GM19239 (cell line): ENCODE results near the gene IL18RAP.
A peak's percentile ranks its signal among the peaks of the same experiment; 100 is the strongest.

Experiments
- DNase-seq: peaks from one replicate; pipeline ENCODE4 v3.0.0; 2011; ENCODE audit warnings: low spot score; ENCODE audit not compliant: insufficient read length
- FAIRE-seq: peaks from 2 replicates; lab custom pipeline; 2011; peaks lifted over from hg19 to GRCh38; lab: Jason Lieb, UNC

Gene IL18RAP

DNA sequence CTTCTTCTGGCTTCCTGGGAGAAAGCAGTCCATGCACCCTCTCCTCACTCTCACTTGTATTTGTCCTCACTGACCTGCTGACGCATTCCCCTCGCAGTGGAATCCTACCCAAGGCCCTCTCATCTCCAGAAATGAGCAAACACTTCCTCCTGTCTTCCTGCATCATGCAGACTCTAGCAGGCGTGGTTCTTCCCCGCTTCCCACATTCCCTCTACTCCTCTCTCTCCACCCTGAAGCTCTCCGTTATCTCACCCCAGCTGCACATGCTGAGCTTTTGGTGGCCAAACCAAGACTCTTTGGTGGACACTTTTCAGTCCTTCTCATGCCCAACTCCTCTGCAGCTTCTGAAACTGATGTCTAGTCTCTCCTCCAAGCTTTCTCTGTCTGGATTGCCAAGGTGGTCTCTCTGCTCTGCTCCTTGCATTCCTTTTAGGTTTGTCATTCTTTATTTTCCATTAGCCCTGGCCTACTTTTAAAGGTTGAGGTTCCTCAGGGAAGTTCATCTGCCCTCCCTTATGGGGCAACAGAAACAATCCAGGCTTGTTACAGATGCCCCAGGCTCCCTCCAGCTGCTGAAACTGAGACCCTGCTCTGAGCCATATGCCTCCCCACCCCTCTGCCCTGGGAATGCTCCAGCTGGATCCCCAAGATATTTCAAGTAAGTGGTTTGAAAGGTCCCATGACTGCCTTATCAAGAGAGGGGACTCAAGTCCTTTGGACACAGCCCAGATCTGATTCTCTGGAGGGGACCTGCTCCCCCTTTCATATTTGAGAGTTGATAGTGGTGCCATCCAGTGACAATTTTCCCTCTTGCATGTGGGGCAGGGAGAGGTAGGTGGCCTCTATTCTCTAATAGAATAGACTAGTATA lies 835 bp upstream of the IL18RAP start:
- no peak for DNase-seq
- no peak for FAIRE-seq

DNA sequence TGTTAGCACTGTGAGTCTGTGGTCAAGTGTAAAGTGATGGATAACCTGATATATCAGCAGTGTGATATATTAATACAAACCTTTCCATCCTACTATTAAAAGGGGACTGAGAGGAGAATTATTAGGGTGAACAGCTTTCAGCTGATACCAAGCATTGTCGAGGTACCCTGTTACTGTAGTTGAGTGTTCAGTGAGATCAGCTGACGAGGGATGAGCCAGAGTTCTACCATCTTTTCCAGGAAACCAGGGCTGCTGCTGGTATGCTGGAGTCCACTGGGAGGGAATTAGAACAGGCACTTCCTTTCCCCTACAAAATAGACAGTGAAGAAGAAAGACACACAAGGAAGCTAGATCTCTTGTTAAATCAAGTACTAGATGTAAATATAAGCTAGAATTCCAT lies 408 bp downstream of the IL18RAP start:
- DNase-seq = no peak
- FAIRE-seq = no peak

DNA sequence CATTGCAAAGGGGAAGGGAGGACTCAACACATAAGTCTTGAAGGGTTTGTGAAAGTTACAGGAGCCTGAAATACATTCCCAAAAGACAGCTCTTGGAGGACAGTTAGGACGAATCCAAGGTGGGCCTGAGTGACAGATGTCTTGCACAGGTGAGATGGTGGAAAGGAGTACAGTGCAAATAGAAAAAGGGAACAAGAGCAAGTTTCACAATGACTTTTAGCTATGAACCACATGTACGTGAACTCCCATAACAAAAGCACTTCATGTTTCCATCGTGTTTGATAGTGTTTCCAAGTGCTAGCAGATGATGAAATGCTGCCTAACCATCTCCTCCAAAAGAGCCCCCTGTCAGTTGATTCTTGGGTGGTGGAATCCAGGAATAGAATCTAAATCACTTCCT lies 1.8 kb downstream of the IL18RAP start:
- no peak for DNase-seq
- peak; percentile 94 for FAIRE-seq

DNA sequence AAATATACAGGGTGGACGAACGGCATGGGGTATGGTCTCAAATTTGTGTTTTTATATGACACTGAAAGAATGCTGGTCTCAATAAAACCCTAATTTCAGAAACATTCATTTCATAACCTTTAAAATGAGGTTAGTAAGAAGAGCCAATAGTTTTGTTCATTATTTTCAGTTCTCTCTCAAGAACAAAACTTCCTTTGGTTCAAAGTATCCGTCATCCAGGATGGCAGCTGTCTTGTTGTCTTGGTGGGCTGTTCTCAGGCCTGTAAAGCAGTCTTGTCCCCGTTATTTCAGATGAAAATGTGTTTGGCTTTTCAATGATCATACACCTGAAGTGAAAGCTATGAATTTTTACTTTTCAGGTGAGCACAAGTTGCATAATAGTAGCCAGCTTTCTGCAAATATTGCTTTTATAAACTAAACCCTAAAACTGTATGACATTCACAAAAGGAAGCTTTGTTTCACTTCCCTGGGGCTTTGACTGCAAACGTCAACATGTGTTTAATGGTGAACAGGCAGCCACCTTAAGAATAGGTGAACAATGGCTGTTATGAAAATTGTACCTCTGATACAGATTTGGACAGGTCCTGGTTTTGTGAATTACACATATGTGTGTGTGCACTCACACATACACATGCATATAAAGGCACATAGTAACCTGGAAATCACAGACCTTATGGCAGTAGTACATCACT lies 2.6 kb downstream of the IL18RAP start:
- no peak for DNase-seq
- FAIRE-seq = peak; percentile 33

DNA sequence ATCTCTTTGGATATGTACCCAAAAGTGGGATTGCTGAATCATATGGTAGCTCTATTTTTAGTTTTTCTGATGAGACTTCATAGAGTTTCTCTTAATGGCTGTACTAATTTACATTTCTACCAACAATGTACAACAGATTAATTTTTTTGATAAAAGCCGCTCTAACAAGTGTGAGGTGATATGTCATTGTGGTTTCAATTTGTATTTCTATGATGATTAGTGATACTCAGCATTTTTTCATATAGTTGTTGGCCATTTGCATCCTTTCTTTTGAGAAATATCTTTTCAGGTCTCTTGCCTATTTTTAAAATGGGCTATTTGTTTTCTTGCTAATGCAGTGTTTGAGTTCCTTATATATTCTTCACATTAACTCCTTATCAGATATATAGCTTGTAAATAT lies 4.3 kb downstream of the IL18RAP start:
- no peak for DNase-seq

DNA sequence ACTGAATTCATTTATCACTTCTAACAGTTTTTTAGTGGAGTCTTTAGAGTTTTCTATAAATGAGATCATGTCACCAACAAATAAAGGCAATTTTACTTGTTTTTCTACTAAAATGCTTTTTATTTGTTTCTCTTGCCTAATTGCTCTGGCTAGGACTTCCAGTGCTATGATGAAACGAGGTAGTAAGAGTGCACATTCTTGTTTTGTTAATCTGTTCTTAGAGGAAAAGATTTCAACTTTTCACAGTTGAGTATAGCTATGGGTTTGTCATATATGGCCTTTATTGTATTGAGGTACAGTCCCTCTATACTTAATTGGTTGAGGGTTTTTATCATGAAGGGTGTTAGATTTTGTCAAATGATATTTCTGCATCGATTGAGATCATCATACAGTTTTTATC lies 5.6 kb downstream of the IL18RAP start:
- FAIRE-seq = no peak
- DNase-seq = no peak

More for the DNA sequence above, 4.3 kb downstream of the IL18RAP start:
- FAIRE-seq = no peak

DNA sequence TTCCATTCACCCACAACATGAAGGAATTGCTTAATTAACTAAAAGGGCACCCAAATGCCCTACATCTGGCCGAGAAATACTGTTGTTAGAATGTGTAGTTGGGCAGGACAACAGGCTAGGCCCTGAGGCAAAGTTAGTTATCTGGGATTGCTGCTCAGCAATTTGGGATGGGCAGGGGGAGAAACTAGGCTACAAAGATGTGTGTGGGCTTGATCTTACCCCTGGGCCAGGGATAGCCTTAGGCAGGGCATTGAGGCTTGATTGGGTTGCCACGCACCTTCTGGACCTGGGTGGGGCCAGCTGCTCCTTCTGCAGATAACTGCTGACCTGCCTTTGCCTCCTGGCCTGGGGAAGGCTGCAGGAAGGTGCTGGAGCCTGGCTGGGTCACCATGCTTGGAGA lies 9.4 kb downstream of the IL18RAP start:
- DNase-seq (no peak), FAIRE-seq (no peak)

DNA sequence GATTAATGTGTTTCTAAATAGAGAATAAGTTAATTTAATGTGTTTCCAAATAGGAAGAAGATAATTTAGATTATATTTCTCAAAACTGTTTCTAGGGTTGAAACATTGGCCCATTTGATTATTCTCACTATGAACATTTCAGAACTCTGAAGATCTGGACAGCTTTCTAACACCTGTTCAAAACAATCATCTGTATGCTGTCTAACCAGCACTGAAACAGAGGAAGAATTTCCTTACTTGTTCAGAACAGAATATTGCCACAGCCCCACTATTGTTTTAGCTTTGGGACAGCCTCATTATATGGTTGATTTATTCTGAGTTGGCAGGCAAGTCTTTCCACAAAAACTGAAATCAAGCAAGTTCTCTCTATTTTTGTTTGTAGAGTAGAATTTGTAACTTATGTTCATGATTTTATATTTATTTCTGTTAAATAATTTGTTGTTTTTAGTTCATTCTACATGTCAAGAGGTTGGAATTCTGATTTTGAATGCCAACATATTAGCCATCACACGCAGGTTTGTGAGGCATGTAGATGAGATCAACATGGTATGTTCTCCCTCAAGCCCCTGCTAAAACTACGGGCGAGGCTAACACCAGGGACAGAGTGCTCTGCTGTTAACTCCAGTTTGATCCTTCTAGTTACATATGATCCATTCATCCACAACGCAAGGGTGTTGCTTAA lies 11.2 kb downstream of the IL18RAP start:
- FAIRE-seq = no peak
- DNase-seq = no peak

DNA sequence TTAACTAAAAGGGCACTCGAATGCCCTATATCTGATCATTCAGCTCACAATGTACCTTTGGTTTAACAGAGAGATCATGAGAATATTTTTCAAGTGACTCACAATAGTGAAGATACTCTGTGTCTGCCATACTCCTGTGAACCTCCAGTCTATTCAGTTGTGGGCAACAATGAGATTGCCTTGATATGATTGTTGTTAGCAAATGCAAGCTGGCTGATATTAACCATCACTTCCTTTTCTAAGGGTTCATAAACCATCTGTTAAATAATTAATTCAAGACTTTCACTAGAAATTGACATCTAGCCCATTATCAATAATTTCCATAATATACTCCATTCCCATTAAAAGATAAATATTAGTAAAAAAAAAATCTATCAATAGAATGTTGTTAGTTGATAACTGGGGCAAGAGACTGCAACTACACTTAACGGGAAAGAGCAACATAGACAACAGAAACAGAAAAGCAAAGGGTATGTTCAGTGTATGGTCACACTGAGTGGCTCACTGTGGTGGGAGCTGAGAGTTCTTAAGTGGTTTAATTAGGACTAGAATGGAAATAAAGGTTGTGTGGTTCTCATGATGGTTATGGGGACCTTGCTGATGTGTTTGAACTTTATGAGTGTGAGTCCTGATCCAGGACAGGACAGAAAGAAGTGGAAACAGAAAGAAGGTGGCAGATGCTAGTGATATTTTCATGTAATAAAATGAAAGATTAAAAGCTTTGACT lies 11.9 kb downstream of the IL18RAP start:
- FAIRE-seq = peak; percentile 33
- DNase-seq = no peak

DNA sequence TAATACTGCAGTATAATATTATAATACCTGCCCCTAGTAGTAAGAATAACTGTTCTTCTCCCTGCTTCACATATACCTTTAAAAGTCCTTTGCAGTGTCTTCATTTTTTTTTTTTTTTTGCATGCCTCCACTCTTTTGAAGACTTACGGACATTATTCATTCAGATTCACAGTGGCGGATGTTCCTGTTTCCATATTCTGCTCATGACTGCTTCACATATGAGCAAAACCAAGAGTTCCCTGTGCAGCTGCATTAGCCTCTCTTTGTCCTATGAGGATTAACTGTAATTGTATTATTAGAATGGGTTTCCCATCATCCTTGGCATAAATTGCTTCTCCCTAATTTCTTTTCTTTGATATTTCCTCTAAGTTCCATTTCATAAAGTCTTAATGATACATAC lies 12.8 kb downstream of the IL18RAP start:
- no peak for FAIRE-seq
- no peak for DNase-seq

DNA sequence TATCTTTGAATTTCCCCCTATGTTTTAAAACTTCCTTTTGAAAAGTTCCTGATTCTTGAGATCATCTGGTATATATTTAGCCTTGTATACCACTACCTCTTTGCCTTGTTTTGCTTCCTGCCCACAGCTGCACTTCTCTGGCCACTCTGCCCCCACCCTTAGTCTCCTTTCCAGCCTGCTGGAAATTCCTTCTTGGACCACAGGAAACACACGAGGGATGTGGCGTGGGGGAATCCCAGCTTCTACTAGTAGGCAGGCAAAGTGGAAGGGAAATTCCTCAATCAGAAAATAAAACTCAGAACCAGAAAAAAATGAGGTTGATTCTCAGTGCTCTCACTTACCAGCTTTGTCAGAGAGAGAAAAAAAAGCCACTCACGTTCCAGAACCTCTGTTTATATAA lies 13.4 kb downstream of the IL18RAP start:
- FAIRE-seq (no peak), DNase-seq (no peak)

DNA sequence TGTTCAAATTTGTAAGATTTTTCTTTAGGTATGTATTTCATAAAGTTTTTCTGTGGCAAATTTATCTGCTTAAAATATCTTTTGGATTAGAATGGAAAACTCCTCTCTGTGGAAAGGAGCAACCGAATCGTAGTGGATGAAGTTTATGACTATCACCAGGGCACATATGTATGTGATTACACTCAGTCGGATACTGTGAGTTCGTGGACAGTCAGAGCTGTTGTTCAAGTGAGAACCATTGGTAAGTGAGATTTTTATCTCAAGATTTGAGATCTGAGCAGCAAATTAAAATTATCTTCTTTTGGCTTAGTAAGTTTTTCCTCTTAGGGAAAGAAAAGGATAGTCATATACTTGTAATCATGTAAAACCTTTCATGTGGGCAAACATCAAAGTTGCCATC lies 14.2 kb downstream of the IL18RAP start:
- FAIRE-seq = no peak
- DNase-seq = no peak

DNA sequence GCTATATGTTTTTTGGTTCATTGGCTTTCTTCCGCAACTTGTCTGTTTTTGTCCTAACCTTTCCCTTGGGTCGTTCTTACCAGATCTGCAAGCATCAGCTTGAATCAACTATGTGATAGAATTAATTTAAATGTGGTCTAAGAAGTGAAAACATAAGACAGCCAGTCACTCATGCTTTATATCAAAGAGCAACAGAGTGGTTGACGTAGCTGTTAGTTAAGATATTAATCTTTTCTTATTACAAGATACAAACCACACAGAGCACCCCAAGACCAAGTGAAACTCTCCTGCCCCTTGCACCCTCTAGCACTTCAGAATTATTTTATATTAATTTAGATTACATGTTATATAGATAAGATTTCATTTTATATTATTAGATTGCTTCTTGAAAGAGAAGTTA lies 15.2 kb downstream of the IL18RAP start:
- DNase-seq (no peak), FAIRE-seq (no peak)

DNA sequence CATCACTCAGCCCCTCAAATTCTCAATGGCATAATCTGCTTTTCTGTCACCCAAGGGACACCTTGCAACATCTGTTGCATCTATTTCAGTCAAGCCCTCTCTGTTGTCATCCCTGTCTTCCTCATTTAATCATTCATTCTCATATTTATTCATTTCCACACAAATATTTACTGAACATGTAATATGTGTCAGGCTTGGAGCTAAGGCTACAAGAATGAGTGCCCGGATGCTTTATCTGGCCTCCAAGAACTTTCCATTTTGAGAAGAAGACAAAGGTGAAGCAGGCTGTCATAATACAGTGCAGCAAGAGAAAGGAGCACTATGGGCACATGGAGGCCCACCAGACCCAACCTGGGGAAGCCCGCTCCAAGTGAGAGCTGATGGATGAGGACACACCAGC lies 15.6 kb downstream of the IL18RAP start:
- no peak for FAIRE-seq

DNA sequence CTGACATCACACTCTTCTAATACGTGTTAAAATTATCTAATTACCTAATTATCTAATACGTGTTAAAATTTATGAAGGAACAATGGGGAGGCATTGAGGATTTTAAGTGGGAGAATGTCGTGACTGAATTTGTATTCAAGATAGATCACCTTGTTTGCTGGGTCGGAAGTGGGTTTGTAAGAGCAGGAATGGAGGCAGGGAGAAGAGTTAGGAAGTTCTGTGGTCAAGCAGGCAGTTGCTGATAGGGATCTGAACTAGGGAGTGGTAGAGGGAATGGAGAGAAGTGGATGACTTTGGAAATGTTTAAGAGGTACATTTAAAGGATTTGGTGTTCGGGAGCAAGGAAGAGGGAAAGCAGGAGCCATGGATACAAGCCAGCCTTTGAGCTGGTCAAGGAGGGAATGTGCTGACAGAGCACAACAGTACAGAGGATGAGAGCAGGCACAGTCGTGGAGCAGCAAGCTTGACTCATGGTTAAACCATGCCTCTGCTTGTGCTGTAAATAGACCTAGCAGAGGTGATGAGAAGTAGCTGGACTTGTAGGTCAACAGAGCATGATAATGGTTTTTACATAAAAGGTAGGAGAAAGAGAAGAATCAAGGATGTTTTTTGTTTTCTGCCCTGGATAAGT lies 16.2 kb downstream of the IL18RAP start:
- no peak for DNase-seq
- no peak for FAIRE-seq

More for the DNA sequence above, 15.6 kb downstream of the IL18RAP start:
- no peak for DNase-seq

DNA sequence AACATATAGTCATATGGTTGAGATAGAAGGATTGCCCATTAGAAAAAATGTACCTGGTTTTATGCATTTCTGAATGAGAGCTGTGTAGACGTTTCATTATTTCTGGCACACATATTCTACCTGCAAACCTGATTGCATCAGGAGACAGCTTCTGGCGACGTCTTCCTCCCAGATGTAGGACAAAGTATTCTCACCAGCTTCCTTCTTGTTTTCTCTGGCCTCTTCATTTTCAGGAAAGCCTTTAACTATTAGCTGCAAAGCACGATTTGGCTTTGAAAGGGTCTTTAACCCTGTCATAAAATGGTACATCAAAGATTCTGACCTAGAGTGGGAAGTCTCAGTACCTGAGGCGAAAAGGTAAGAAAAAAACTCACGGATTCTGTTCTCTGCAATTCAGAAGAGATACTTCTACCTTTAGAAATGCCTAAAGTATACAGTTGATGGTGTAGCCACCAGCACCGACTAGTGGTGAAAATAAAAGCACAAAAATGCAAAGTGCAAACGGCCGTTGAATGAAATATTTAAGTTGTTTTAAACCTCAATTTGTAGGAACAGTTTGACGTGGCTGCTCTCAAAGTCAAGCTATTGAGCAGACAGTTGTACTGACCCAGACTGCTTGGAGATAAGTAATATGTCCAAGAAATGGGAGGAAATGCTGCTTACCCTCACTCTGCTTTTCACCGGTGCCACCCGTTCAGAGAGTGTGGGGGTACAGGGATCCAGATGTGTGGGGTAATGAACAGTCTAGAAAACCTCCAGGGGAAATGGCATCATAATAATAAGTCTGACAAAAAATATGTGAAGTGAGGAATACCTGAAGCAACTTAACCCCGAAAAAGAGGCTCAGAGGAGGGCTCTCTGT lies 20.2 kb downstream of the IL18RAP start:
- DNase-seq (no peak), FAIRE-seq (no peak)

DNA sequence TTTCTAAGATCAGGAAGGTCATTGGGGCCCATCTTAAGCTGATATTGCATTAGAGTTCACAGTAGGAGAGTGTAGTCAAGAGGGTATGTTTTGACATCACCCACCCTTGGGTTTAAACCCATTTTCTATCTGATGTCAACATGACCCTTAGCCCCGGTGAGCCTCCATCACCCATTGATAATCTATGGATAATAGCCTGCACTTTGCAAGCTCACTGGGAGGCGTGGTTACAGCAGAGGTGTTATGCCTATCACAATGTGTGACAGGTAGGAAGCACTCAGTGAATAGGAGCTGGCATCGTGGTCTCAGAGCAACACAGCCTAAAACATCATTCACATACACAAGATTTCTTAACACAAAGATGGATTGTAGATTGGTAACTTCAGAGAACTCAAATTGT lies 21.3 kb downstream of the IL18RAP start:
- DNase-seq (no peak), FAIRE-seq (no peak)

DNA sequence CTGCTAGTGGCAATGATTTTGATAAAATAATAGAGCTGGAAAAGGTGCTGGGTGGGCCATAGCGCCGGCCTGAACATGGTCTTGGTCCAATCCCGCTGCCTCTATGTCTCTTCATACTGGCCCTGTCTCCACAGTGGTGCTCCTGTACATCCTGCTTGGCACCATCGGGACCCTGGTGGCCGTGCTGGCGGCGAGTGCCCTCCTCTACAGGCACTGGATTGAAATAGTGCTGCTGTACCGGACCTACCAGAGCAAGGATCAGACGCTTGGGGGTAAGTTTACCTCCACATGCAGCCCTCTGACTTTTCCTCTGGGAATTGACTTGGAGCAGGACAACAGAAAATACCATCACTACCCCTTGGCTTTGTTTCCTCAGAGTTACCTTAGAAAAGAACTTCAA lies 24.0 kb downstream of the IL18RAP start:
- DNase-seq = no peak
- FAIRE-seq = no peak

DNA sequence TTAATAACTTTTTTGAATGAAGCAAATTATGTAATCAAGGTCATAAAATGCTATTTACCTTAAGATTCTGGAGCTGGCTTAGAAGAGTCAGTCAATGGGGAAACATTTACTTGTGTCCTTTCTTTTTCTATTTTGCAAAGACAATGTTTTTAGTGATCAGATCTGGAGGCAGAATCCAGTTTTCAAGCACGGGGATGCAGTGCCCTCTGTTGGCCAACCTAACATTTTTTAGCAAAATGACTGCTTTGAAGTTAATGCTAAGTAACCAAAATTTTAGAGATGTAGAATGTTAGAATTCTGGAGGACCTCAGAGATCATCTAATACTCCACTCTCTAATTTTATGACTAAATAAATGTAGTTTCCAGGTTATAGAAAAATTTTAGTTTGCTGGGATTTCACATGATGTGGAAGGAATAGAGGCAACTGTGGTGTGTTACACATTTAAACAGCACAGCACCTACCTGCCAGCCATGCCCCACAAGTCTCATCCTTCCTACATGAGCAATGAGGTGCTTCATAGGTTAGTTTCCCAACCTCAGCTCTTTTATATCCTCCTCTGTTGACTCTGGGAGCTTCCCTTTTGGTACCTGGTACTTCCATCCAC lies 26.5 kb downstream of the IL18RAP start:
- FAIRE-seq (peak; percentile 86), DNase-seq (no peak)
